ENCODE measurements around the gene GASK1A.

DNA sequence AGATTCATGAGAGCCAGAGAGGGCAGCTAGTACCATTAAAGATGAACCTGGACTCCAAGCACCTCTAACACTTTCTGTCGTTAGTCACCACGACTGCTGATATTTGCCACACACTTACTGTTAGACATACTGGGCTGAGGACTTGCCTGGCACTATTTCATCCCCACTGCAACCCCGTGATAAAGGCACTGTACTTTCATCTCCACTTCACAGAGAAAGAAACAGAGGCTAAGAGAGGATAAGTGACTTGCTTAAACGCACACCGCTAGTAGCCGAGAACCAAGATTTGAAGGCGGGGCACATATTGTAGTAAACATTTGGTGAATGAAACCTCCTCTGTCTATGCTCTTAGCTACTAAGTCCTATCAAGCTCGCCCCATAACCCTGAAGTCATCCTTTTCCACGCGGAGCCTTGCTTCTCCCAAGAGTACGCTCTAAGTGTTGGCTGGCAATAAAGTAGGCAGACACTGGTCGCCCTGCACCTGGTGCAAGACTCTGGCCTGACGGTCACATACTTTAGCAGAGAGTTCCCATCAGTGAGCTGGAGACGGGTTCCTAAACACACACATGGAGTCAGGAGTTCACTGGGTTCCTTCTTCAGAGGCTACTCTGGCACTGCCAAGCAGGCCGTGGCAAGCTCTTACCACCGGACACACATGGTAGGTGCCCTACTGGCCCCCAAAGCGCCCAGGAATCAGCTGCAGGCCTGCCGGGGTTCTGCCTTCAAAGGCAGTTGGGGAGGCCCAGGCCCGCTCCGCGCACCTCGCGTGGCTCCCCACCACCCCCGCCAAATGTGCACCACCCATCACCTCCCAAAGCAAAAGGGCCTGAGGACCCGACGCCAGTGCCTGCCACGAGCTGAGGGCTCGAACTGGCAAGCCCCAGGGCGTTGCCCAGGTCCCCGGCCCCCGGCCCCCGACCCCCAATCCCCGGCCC, 125.8 kb downstream of the GASK1A start:
- TF ChIP-seq NFRKB (IDR thresholded peaks at IDR 0.05) (no peak), FOXA1 (IDR thresholded peaks at IDR 0.05) (no peak), SP1 (IDR thresholded peaks at IDR 0.05) (no peak), BHLHE40 (IDR thresholded peaks at IDR 0.05; ENCODE audit: borderline replicate concordance) (no peak), FOXM1 (IDR thresholded peaks at IDR 0.05; ENCODE audit: borderline replicate concordance) (no peak), HDGF (IDR thresholded peaks at IDR 0.05; ENCODE audit: borderline replicate concordance) (no peak), FOXK2 (IDR thresholded peaks at IDR 0.05) (no peak), ARNT (IDR thresholded peaks at IDR 0.05) (no peak), L3MBTL2 (conservative IDR thresholded peaks at IDR 0.05) (no peak), ZNF384 (IDR thresholded peaks at IDR 0.05) (no peak), SUZ12 (IDR thresholded peaks at IDR 0.05) (no peak)

Data from HEK293T (cell line).